Head of caudate nucleus (tissue), 42 donors: ENCODE results near the gene GNG7.
A peak's percentile ranks its signal among the peaks of the same experiment; 100 is the strongest.
"Not testable (repeated sequence)": the region's sequence is repeated elsewhere in the genome, so short reads cannot be mapped to it uniquely, and the experiment has no call there.

Source experiments
- DNase-seq, 42 donors: peaks; one replicate each; pipeline versions ENCODE4 v3.0.0 to v3.0.0-alpha.2; 2020 to 2021; ENCODE audit warnings: mixed read lengths in 7 of 42
- intact Hi-C: fragments of 100-400 bp; cut with DNase I; formaldehyde crosslinking; loops from one replicate; pipeline ENCODE4 v1.15.0; 2022

The GNG7 gene

GRCh38 chr19:2578901-2579677, 123.4 kb downstream of the GNG7 start:
- intact Hi-C loops, result loop anchor here (5.0 kb wide), 1 partner anchor 102 kb away; the partner anchor contains the start of gene GADD45B
- DNase-seq, result peak; percentile 48 to 93 (median 82)

- peak in 5 of 42 donors; percentile 4 to 43 (median 27) for DNase-seq
- intact Hi-C loops, result loop anchor here (5.0 kb wide), 1 partner anchor 101 kb away; the partner anchor contains the start of gene GADD45B
Observed at GRCh38 chr19:2578391-2578890, 124.1 kb downstream of the GNG7 start.

DNA sequence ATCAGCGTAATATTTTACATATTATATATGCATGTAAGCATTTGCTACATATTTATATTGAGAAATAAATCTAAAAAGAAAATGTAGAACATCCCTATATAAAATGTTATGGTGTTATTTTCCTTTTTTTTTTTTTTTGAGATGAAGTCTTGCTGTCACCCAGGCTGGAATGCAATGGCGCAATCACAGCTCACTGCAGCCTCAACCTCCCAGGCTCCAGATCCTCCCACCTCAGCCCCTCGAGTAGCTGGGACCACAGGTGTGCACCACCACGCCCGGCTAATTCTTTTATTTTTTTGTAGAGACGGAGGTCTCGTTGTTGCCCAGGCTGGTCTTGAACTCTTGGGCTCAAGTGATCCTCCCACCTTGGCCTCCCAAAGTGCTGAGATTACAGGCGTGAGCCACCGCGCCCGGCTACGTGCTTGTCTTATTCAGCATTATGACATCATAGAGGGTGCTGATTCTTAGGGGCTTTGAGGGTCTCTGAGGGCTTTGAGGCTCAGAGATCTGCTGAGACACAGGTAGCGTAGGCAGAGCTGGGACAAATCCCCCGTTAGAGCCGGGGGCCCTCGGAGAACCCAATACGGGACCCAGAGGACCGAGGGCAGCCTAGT, 124.7 kb downstream of the GNG7 start:
- peak in 5 of 42 donors; percentile 10 to 40 (median 22) for DNase-seq
- intact Hi-C loops, result loop anchor here (5.0 kb wide), 1 partner anchor 101 kb away; the partner anchor contains the start of gene GADD45B

- intact Hi-C loops, result loop anchor here (5.0 kb wide), 1 partner anchor 99 kb away; the partner anchor contains the start of gene GADD45B
- DNase-seq, result peak in 6 of 42 donors; percentile 11 to 45 (median 26)
Observed at GRCh38 chr19:2575734-2576481, 126.6 kb downstream of the GNG7 start.

DNA sequence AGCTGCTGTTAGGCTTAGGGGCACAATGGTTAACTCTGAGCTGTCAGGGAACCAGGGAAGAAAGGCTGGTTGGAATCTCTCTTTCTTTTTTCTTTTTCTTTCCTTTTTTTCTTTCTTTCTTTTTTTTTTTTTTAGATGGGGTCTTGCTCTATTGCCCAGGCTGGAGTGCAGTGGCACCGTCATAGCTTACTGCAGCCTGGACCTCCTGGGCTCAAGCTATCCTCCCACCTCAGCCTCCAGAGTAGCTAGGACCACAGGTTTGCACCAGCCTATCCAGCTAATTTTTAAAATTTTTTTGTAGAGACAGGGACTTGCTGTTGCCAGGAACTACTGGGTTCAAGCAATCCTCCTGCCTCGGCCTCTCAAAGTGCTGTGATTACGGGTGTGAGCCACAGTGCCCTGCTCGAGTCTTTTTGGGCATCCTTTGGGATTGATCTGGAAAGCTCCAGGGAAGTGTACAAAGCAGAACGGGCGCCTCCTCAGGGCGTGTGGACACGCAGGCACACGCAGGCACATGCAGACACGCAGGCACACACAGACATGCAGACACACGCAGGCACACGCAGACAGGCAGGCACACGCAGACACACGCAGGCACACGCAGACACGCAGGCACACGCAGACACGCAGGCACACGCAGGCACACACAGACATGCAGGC, 127.4 kb downstream of the GNG7 start:
- intact Hi-C loops, result loop anchor here (5.0 kb wide), 1 partner anchor 98 kb away; the partner anchor contains the start of gene GADD45B
- DNase-seq, result peak in 6 of 42 donors; percentile 5 to 24 (median 13)

DNA sequence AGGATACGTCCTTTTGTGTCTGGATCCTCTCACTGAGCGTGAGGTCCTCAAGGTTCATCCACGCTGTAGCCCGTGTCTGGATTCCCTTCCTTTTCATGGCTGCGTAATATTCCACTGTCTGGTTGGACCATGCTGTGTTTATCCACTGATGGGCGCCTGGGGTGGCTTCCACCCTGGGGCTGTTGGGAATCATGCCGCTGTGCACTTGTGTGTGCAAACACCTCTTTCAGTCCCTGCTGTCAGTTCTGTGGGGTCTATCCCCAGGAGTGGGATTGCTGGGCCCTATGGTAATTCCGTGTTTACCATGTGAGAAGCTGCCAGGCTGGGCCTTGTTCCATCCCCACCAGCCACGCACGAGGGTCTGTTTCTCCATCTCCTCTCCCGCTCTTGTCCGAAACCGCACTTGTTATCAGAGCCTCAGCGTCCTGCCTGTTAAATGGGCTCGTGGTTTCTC, 128.0 kb downstream of the GNG7 start:
- DNase-seq, result peak in 7 of 42 donors; percentile 3 to 36 (median 13)
- intact Hi-C loops, result no loop called here

- intact Hi-C loops, result no loop called here
- peak in 7 of 42 donors; percentile 10 to 34 (median 14) for DNase-seq
Observed at GRCh38 chr19:2573916-2574315, 128.6 kb downstream of the GNG7 start.

DNA sequence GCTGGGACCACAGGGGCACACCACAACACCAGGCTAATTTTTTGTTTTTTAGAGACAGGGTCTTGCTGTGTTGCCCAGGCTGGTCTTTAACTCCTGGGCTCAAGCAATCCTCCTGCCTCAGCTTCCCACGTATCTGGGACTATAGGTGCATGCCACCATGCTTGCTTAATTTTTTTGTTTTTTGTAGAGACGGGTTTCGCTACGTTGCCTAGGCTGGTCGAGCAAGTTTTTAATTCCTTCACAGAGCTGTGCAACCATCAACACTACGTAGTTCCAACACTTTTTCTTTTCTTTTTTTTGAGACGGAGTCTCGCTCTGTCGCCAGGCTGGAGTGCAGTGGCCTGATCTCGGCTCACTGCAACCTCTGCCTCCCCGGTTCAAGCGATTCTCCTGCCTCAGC, 130.3 kb downstream of the GNG7 start:
- intact Hi-C loops, result not testable (repeated sequence)

GRCh38 chr19:2569596-2570465, 132.7 kb downstream of the GNG7 start:
- intact Hi-C loops, result no loop called here

More for the DNA sequence above, 130.3 kb downstream of the GNG7 start:
- peak in 3 of 42 donors; percentile 12 to 13 (median 13) for DNase-seq

DNA sequence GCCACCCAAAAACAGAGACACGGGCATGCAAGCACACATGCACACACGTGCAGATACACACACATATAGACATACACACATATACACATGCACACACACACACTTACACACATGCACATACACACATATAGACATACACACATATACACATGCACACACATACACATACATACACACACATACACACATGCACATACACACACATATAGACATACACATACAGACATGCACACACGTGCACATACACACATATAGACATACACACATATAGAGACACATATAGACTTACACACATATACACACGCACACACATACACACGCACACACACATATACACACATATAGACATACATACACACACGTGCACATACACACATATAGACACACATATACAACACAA, 134.5 kb downstream of the GNG7 start:
- intact Hi-C loops, result no loop called here
- DNase-seq, result no peak

More at GRCh38 chr19:2569596-2570465, 132.7 kb downstream of the GNG7 start:
- peak in 4 of 42 donors; percentile 1 to 25 (median 18) for DNase-seq

GRCh38 chr19:2567580-2567979, 134.9 kb downstream of the GNG7 start:
- peak in 10 of 42 donors; percentile 29 to 66 (median 47) for DNase-seq
- intact Hi-C loops, result no loop called here

DNA sequence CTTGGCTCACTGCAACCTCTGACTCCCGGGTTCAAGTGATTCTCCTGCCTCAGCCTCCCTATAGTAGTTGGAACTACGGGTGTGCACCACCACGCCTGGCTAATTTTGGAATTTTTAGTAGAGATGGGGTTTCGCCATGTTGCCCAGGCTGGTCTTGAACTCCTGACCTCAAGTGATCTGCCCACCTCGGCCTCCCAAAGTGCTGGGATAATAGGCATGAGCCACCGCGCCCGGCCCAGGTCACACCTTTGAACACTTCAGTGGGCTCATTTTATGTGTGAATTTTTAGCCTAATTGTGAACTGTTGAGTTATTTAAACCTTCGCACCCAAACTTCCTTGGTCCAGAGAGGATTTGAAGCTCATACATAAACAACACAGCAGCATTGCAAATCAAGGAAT, 138.9 kb downstream of the GNG7 start:
- DNase-seq, intact Hi-C loops: not testable (repeated sequence)

DNA sequence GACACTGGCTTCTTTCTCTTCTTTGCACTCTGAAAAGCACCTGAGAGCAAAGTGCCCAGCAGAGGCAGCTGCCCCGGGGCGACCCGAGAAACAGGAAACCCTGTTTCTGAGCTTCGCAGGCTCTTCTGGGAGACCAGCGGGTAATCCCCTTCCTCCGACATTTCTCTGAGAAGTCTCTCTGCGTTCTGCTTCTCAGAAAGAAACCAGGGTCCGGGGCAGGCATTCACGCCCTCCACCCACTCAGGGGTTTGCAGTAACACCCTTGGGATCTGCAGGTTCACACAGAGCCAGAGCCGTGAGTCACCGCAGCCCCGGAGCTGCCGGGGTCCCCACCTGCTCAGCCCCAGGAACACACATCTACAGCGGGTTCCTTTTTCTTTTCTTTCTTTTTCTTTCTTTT, 140.6 kb downstream of the GNG7 start:
- intact Hi-C loops, result no loop called here

GRCh38 chr19:2561221-2561620, 141.3 kb downstream of the GNG7 start:
- DNase-seq, result no peak
- intact Hi-C loops, result no loop called here

More for the DNA sequence above, 140.6 kb downstream of the GNG7 start:
- peak in 1 of 42 donors; percentile 3 for DNase-seq

DNA sequence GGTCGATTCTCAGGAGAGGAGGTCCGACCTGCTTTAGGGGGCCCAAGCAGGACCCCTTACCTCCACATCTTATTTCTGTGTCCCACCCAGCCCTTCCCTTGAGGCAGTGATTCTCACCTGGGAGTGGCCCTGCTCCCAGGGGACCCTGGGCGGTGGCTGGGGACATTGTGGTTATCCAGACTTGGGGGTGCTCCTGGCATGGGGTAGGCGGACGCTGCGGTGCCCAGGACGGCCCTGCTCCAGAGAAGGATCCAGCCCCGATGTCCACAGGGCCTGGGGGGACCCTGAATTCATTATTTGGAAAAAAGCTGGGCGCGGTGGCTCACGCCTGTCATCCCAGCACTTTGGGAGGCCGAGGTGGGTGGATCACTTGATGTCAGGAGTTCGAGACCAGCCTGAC, 142.1 kb downstream of the GNG7 start:
- intact Hi-C loops, result no loop called here
- DNase-seq, result no peak

GRCh38 chr19:2558543-2558942, 144.0 kb downstream of the GNG7 start:
- DNase-seq, result no peak
- intact Hi-C loops, result loop anchor here (10.0 kb wide), 1 partner anchor 46 kb away; no protein-coding TSS in a partner anchor

- not testable (repeated sequence) for DNase-seq
- intact Hi-C loops, result loop anchor here (10.0 kb wide), 1 partner anchor 47 kb away; no protein-coding TSS in a partner anchor
Observed at GRCh38 chr19:2558131-2558530, 144.4 kb downstream of the GNG7 start.
